Endothelial cell of umbilical vein (primary cell): ENCODE results near the gene CCM2. TPM values are rescaled to one million over a fixed set of nuclear protein-coding genes. Genes with fewer than 3 reads are reported as not detected.

Source experiments
- BruUV-seq: library from RNA; stranded (reverse); fragments of 400-500 nt; replicated peaks from 2 replicates; lab custom pipeline; 2021; lab: Mats Ljungman, UMichigan
- CTCF ChIA-PET: fragments of 300-600, 350-600 bp; sonication (Branson Sonifier 250); formaldehyde crosslinking; loops from one replicate; lab custom pipeline; 2021; ENCODE audit warnings: antibody characterized with exemption, inconsistent platforms; lab: Charles Lee
- POLR2A ChIA-PET: fragments of 300-600, 350-600 bp; sonication (Branson Sonifier 250); formaldehyde crosslinking; loops from one replicate; lab custom pipeline; 2021; ENCODE audit warnings: antibody characterized with exemption, inconsistent platforms; lab: Charles Lee
- DNase-seq: peaks from one replicate; pipeline ENCODE4 v3.0.0-alpha.2; 2011; ENCODE audit warnings: low read depth, low spot score
- FAIRE-seq: peaks from 2 replicates; lab custom pipeline; 2011; peaks lifted over from hg19 to GRCh38; lab: Jason Lieb, UNC
- H2AFZ ChIP-seq: 2 replicates; pipeline ENCODE4 v1.6.0; 2012; ENCODE audit warnings: low read depth, low read length, control low read depth, inconsistent platforms
- H3K27ac ChIP-seq: 2 replicates; pipeline ENCODE4 v1.5.1; 2011; ENCODE audit warnings: low read depth, mild to moderate bottlenecking, control low read depth, low read length, moderate library complexity; ENCODE audit not compliant: insufficient read depth
- H3K27me3 ChIP-seq, 2 experiments: 2 replicates each; pipeline versions ENCODE4 v1.6.0 to v1.6.1; 2011; ENCODE audit warnings: low read length in 2 of 2, mixed read lengths in 1 of 2; ENCODE audit not compliant: control insufficient read depth in 2 of 2, insufficient read depth in 2 of 2
- H3K36me3 ChIP-seq, 2 experiments: 2 replicates in 1 of 2; 3 replicates in 1 of 2; pipeline ENCODE4 v1.5.1; 2011; ENCODE audit warnings: low read length in 2 of 2, mild to moderate bottlenecking in 1 of 2, moderate library complexity in 1 of 2; ENCODE audit not compliant: control insufficient read depth in 2 of 2, insufficient read depth in 2 of 2; ENCODE audit errors: extremely low read depth in 1 of 2
- H3K4me1 ChIP-seq: 3 replicates; pipeline ENCODE4 v1.5.1; 2011; ENCODE audit warnings: mild to moderate bottlenecking, low read length; ENCODE audit not compliant: control insufficient read depth, insufficient read depth; ENCODE audit errors: extremely low read depth
- H3K4me2 ChIP-seq: 2 replicates; pipeline ENCODE4 v1.6.1; 2011; ENCODE audit warnings: low read length, control low read depth, mixed read lengths; ENCODE audit not compliant: insufficient read depth
- H3K4me3 ChIP-seq, 3 experiments: fragments of 200-600 bp in 1 of 3; sonication (generic), shearing (Covaris generic) in 1 of 3; replicated peaks in 1 of 3; 2 replicates each; pipeline ENCODE4 v1.5.1; 2011 to 2016; ENCODE audit warnings: control low read depth in 3 of 3, low read length in 3 of 3, mild to moderate bottlenecking in 2 of 3, inconsistent platforms in 1 of 3, low read depth in 1 of 3, moderate library complexity in 1 of 3; ENCODE audit not compliant: insufficient read depth in 1 of 3
- H3K79me2 ChIP-seq: 2 replicates; pipeline ENCODE4 v1.6.0; 2012; ENCODE audit warnings: low read length, inconsistent platforms; ENCODE audit not compliant: control insufficient read depth, insufficient read depth
- H3K9ac ChIP-seq: replicated peaks from 2 replicates; pipeline ENCODE3; 2011; ENCODE audit warnings: low read length, control low read depth; ENCODE audit not compliant: insufficient read depth; ENCODE audit errors: extremely low read depth
- H3K9me1 ChIP-seq: replicated peaks from 3 replicates; pipeline ENCODE4 v1.6.0; 2011; ENCODE audit warnings: mild to moderate bottlenecking, low read length; ENCODE audit not compliant: control insufficient read depth, insufficient read depth; ENCODE audit errors: extremely low read depth
- H3K9me3 ChIP-seq: replicated peaks from 2 replicates; pipeline ENCODE4 v1.5.1; 2012; ENCODE audit warnings: low read length, inconsistent platforms; ENCODE audit not compliant: control insufficient read depth, insufficient read depth
- H4K20me1 ChIP-seq: replicated peaks from 2 replicates; pipeline ENCODE3; 2011; ENCODE audit warnings: mild to moderate bottlenecking, low read length; ENCODE audit not compliant: control insufficient read depth, insufficient read depth; ENCODE audit errors: extremely low read depth
- CTCF ChIP-seq, 2 donors: IDR thresholded peaks; 1 replicate in 1 of 2; 2 replicates in 1 of 2; pipeline ENCODE4 v1.5.1; 2011; ENCODE audit warnings: low read length in 2 of 2, mild to moderate bottlenecking in 2 of 2, moderate library complexity in 2 of 2, control low read depth in 1 of 2, inconsistent platforms in 1 of 2, low read depth in 1 of 2; ENCODE audit not compliant: insufficient read depth in 1 of 2; ENCODE audit errors: extremely low read depth in 1 of 2
- EZH2 ChIP-seq: IDR thresholded peaks from 2 replicates; pipeline ENCODE4 v1.6.1; 2012; ENCODE audit warnings: borderline replicate concordance, low read depth, mild to moderate bottlenecking, moderate library complexity, low read length, inconsistent platforms; ENCODE audit not compliant: severe bottlenecking
- FOS ChIP-seq: IDR thresholded peaks from 2 replicates; pipeline ENCODE4 v1.6.1; 2011; ENCODE audit warnings: mild to moderate bottlenecking, low read length, moderate library complexity, borderline replicate concordance; ENCODE audit not compliant: insufficient read depth
- GATA2 ChIP-seq: IDR thresholded peaks from 2 replicates; pipeline ENCODE4 v1.7.0; 2011; ENCODE audit warnings: low read depth, mild to moderate bottlenecking, moderate library complexity, mixed read lengths, low read length; ENCODE audit not compliant: insufficient read length, insufficient read depth
- JUN ChIP-seq: IDR thresholded peaks from 2 replicates; pipeline ENCODE4 v1.6.1; 2011; ENCODE audit warnings: borderline replicate concordance, low read depth; ENCODE audit not compliant: insufficient read length, insufficient read depth
- MYC ChIP-seq: IDR thresholded peaks from one replicate; pipeline ENCODE4 v1.6.1; 2011; ENCODE audit warnings: mild to moderate bottlenecking, low read depth, low read length
- POLR2A ChIP-seq: IDR thresholded peaks from 2 replicates; pipeline ENCODE4 v1.6.1; 2012; ENCODE audit warnings: low read depth, mild to moderate bottlenecking, control low read depth, low read length
- POLR2AphosphoS5 ChIP-seq: IDR thresholded peaks from 2 replicates; pipeline ENCODE4 v1.6.1; 2012; ENCODE audit warnings: low read depth, mild to moderate bottlenecking, control low read depth, low read length, moderate library complexity; ENCODE audit not compliant: insufficient read depth
- dilution Hi-C: fragments of 300-500 bp; cut with MboI; formaldehyde crosslinking; loops from one replicate; pipeline ENCODE4 v1.15.0; 2019; ENCODE audit warnings: low sequenced_read_pairs; ENCODE audit not compliant: extremely low pct_ligation_motif_present
- intact Hi-C: fragments of 100-400 bp; cut with micrococcal nuclease; formaldehyde crosslinking; loops from one replicate; pipeline ENCODE4 v1.10.0; 2022
- polyA plus RNA-seq, 4 experiments: library from polyadenylated mRNA; depleted of rRNA in 3 of 4; stranded (reverse) in 3 of 4; unstranded in 1 of 4; fragments of >200 nt; gene quantifications; 2 replicates each; pipeline versions ENCODE4 v1.2.1 to v1.2.3, GENCODE V29; 2011 to 2012; ENCODE audit warnings: missing spikeins in 1 of 4
- total RNA-seq: library from RNA; stranded (reverse); gene quantifications from 2 replicates; pipeline ENCODE4 v1.2.3, GENCODE V29; 2021
- TF ChIP-seq, protein P1 (sequence below): IDR thresholded peaks from 2 replicates; pipeline ENCODE4 v1.6.1; 2011; ENCODE audit not compliant: insufficient read depth, insufficient read length

The CCM2 gene
- total and polyA plus RNA-seq, 2 donors (not counting 3 experiments of a cell fraction or from before 2014, with no cell fraction given): 66.1 to 70.4 TPM

- no TSS peak for BruUV-seq
- peaks cover 4% of the 10 kb centered on the region for H3K9me1 ChIP-seq
- H3K9ac ChIP-seq: no peak overlapping the region
- no peak overlapping the region for H3K27ac ChIP-seq
- intact Hi-C loops (no loop called here), dilution Hi-C loops (no loop called here)
- ChIA-PET CTCF (no interaction called here), POLR2A (no interaction called here)
- peaks cover 9% of the 10 kb centered on the region for H3K4me1 ChIP-seq
- H4K20me1 ChIP-seq: no peaks in the 10 kb centered on the region
- DNase-seq: no peak
- no peaks in the 10 kb centered on the region for H3K9me3 ChIP-seq
- TF ChIP-seq CTCF (IDR thresholded peaks at IDR 0.05; ENCODE audit: extremely low read depth in 1 of 2, insufficient read depth in 1 of 2, low read depth in 1 of 2, low read length in 2 of 2): no peak
- TF ChIP-seq POLR2A: no peak
- no peak for TF ChIP-seq MYC
- no peak for FAIRE-seq
- H3K36me3 ChIP-seq: peaks cover 0 to 2% of the 10 kb centered on the region in 2 experiments
- peaks cover 39% of the 10 kb centered on the region for H3K79me2 ChIP-seq
- no peak overlapping the region for H3K4me2 ChIP-seq
- H3K27me3 ChIP-seq: no peaks in the 10 kb centered on the region
- H3K4me3 ChIP-seq: no peak overlapping the region
- H2AFZ ChIP-seq: no peak overlapping the region
Observed at GRCh38 chr7:45017253-45017652, 17.3 kb downstream of the CCM2 start.

DNA sequence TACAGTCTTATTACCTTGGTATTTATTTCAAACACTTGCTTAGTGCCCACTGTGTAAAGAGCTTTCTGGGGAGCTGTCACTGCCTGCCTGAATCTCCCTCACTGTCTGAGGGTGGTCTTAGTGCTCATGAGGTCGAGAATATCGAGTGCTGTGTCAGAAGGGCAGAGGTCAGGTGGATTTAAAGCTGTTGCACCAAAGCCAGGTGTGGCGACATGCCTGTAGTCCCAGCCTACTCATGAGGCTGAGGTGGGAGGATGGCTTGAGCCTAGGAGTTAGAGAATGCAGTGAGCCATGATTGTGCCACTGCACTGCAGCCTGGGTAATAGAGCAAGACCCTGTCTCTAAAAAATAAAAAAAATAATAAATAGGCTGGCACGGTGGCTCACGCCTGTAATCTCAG, 20.9 kb downstream of the CCM2 start:
- DNase-seq: no peak
- Histone ChIP-seq H2AFZ (no peak overlapping the region), H3K27ac (no peak overlapping the region), H3K4me3 (no peak overlapping the region), H3K79me2 (peaks cover 41% of the 10 kb centered on the region), H3K9me1 (no peaks in the 10 kb centered on the region), H3K9me3 (no peaks in the 10 kb centered on the region), H4K20me1 (no peaks in the 10 kb centered on the region), H3K4me2 (no peak overlapping the region), H3K27me3 (no peaks in the 10 kb centered on the region), H3K36me3 (peaks cover 0 to 2% of the 10 kb centered on the region in 2 experiments), H3K4me1 (peaks cover 3% of the 10 kb centered on the region), H3K9ac (no peak overlapping the region)
- ChIA-PET CTCF (interaction anchor here (1.0 to 1.8 kb wide), 2 partner anchors 15 to 20 kb away, joined by 3 to 5 read pairs; no protein-coding TSS in a partner anchor), POLR2A (interaction anchor here (0.7 kb wide), 1 partner anchor 846 kb away, joined by 3 read pairs; no protein-coding TSS in a partner anchor)
- no TSS peak for BruUV-seq
- no peak for TF ChIP-seq GATA2
- TF ChIP-seq JUN: no peak
- no peak for TF ChIP-seq MYC
- TF ChIP-seq, protein P1, sequence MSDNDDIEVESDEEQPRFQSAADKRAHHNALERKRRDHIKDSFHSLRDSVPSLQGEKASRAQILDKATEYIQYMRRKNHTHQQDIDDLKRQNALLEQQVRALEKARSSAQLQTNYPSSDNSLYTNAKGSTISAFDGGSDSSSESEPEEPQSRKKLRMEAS: no peak
- no peak for TF ChIP-seq POLR2A
- no peak for TF ChIP-seq CTCF (IDR thresholded peaks at IDR 0.05; ENCODE audit: extremely low read depth in 1 of 2, insufficient read depth in 1 of 2, low read depth in 1 of 2, low read length in 2 of 2)
- no peak for TF ChIP-seq EZH2
- no peak for TF ChIP-seq FOS
- no peak for TF ChIP-seq POLR2AphosphoS5
- no peak for FAIRE-seq
- dilution Hi-C loops: no loop called here
- intact Hi-C loops: no loop called here
